ENCODE results near the gene FRMPD2. TPM values are rescaled to one million over a fixed set of nuclear protein-coding genes. Genes with fewer than 3 reads are reported as not detected.

Gene FRMPD2
- total RNA-seq, 1 experiment from 2014 or later, result 1.1 TPM

DNA sequence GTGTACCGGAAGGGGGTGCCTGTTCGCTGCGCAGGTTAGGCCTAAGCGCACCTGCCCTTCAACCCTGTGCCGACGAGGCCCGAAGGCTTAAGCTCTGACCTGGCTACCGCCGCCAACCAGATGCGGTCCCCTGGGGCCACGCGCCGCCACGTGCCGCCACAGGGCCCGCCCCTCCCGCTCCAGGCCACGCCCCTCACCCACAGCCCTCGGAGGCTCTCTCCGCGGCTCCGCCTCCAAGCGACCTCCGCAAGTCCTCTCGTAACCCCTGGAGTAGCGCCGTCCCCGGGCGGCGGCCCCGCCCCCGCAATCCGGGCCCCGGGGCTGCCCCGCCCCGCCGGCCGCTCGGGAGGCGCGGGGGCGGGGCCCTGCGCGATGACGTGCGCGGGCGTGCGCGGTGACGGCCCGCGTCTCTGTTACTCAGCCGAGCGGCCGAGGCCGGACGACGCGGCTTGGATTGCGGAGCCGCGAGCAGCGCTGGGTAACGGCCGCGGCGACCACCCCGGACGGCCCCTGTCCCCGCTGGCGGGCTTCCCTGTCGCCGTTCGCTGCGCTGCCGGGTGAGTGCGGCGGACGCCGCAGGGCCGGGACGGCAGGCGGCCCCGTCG lies 31.9 kb upstream of the FRMPD2 start, which contains the start of gene MAPK8 (continued):
- TF ChIP-seq, protein P1, sequence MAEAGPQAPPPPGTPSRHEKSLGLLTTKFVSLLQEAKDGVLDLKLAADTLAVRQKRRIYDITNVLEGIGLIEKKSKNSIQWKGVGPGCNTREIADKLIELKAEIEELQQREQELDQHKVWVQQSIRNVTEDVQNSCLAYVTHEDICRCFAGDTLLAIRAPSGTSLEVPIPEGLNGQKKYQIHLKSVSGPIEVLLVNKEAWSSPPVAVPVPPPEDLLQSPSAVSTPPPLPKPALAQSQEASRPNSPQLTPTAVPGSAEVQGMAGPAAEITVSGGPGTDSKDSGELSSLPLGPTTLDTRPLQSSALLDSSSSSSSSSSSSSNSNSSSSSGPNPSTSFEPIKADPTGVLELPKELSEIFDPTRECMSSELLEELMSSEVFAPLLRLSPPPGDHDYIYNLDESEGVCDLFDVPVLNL (CRISPR knock-in tag; IDR thresholded peaks at IDR 0.05; ENCODE audit: borderline replicate concordance, low read depth), result no peak
- no peak for TF ChIP-seq ZNF263 (CRISPR knock-in tag; IDR thresholded peaks at IDR 0.05; ENCODE audit: low read depth)
- no peak for TF ChIP-seq GTF2I (CRISPR knock-in tag; conservative IDR thresholded peaks at IDR 0.05)
- TF ChIP-seq, protein P2, sequence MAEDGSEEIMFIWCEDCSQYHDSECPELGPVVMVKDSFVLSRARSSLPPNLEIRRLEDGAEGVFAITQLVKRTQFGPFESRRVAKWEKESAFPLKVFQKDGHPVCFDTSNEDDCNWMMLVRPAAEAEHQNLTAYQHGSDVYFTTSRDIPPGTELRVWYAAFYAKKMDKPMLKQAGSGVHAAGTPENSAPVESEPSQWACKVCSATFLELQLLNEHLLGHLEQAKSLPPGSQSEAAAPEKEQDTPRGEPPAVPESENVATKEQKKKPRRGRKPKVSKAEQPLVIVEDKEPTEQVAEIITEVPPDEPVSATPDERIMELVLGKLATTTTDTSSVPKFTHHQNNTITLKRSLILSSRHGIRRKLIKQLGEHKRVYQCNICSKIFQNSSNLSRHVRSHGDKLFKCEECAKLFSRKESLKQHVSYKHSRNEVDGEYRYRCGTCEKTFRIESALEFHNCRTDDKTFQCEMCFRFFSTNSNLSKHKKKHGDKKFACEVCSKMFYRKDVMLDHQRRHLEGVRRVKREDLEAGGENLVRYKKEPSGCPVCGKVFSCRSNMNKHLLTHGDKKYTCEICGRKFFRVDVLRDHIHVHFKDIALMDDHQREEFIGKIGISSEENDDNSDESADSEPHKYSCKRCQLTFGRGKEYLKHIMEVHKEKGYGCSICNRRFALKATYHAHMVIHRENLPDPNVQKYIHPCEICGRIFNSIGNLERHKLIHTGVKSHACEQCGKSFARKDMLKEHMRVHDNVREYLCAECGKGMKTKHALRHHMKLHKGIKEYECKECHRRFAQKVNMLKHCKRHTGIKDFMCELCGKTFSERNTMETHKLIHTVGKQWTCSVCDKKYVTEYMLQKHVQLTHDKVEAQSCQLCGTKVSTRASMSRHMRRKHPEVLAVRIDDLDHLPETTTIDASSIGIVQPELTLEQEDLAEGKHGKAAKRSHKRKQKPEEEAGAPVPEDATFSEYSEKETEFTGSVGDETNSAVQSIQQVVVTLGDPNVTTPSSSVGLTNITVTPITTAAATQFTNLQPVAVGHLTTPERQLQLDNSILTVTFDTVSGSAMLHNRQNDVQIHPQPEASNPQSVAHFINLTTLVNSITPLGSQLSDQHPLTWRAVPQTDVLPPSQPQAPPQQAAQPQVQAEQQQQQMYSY (CRISPR knock-in tag; IDR thresholded peaks at IDR 0.05), result no peak
- TF ChIP-seq FOXJ3 (CRISPR knock-in tag; IDR thresholded peaks at IDR 0.05; ENCODE audit: borderline replicate concordance), result no peak
- no peak for TF ChIP-seq NR1H2 (CRISPR knock-in tag; IDR thresholded peaks at IDR 0.05)
- TF ChIP-seq IRF1 (CRISPR knock-in tag; IDR thresholded peaks at IDR 0.05), result 0 out of 2 replicates have a peak, but pooled peaks have one; percentile 34
- no peak for TF ChIP-seq HMGA2 (CRISPR knock-in tag; IDR thresholded peaks at IDR 0.05)
- TF ChIP-seq, protein P3, sequence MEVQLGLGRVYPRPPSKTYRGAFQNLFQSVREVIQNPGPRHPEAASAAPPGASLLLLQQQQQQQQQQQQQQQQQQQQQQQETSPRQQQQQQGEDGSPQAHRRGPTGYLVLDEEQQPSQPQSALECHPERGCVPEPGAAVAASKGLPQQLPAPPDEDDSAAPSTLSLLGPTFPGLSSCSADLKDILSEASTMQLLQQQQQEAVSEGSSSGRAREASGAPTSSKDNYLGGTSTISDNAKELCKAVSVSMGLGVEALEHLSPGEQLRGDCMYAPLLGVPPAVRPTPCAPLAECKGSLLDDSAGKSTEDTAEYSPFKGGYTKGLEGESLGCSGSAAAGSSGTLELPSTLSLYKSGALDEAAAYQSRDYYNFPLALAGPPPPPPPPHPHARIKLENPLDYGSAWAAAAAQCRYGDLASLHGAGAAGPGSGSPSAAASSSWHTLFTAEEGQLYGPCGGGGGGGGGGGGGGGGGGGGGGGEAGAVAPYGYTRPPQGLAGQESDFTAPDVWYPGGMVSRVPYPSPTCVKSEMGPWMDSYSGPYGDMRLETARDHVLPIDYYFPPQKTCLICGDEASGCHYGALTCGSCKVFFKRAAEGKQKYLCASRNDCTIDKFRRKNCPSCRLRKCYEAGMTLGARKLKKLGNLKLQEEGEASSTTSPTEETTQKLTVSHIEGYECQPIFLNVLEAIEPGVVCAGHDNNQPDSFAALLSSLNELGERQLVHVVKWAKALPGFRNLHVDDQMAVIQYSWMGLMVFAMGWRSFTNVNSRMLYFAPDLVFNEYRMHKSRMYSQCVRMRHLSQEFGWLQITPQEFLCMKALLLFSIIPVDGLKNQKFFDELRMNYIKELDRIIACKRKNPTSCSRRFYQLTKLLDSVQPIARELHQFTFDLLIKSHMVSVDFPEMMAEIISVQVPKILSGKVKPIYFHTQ (CRISPR knock-in tag; IDR thresholded peaks at IDR 0.05), result no peak
- TF ChIP-seq ZNF317 (CRISPR knock-in tag; IDR thresholded peaks at IDR 0.05; ENCODE audit: borderline replicate concordance, low read depth), result no peak
- TF ChIP-seq NFYB (CRISPR knock-in tag; conservative IDR thresholded peaks at IDR 0.05; ENCODE audit: low read depth), result no peak; the same call in 1 of the 2 replicates
- peak; percentile 39; the same call in 1 of the 2 replicates for TF ChIP-seq MYBL2 (CRISPR knock-in tag; IDR thresholded peaks at IDR 0.05)
- peak; percentile 81 for TF ChIP-seq CREB1 (CRISPR knock-in tag; IDR thresholded peaks at IDR 0.05)
- TF ChIP-seq ZNF512 (CRISPR knock-in tag; IDR thresholded peaks at IDR 0.05; ENCODE audit: borderline replicate concordance), result no peak
- no peak for TF ChIP-seq SOX15 (CRISPR knock-in tag; IDR thresholded peaks at IDR 0.05)
- no peak for TF ChIP-seq RORB (CRISPR knock-in tag; IDR thresholded peaks at IDR 0.05)
- TF ChIP-seq SMAD3 (CRISPR knock-in tag; IDR thresholded peaks at IDR 0.05; ENCODE audit: borderline replicate concordance), result peak; percentile 97
- peak; percentile 79; the same call in 1 of the 2 replicates for TF ChIP-seq PREB (CRISPR knock-in tag; IDR thresholded peaks at IDR 0.05; ENCODE audit: borderline replicate concordance)
- no peak for TF ChIP-seq IRF2 (CRISPR knock-in tag; IDR thresholded peaks at IDR 0.05; ENCODE audit: borderline replicate concordance, low read depth)
- peak; percentile 67; the same call in 1 of the 2 replicates for TF ChIP-seq NR2C2 (CRISPR knock-in tag; IDR thresholded peaks at IDR 0.05)
- TF ChIP-seq JUN (CRISPR knock-in tag; IDR thresholded peaks at IDR 0.05), result no peak
- peak; percentile 63; the same call in 1 of the 2 replicates for TF ChIP-seq ZNF532 (CRISPR knock-in tag; IDR thresholded peaks at IDR 0.05; ENCODE audit: borderline replicate concordance)

Data from WTC11 (cell line).